Kidney (tissue), 14 donors: ENCODE data around the gene HTR3A. TPM values are rescaled to one million over a fixed set of nuclear protein-coding genes. Genes with fewer than 3 reads are reported as not detected.
"Not testable (repeated sequence)": the region's sequence is repeated elsewhere in the genome, so short reads cannot be mapped to it uniquely, and the experiment has no call there.

ENCODE experiments used
- DNase-seq, 5 donors: peaks; one replicate each; pipeline ENCODE4 v3.0.0-alpha.2; 2013 to 2020
- FAIRE-seq: peaks from 2 replicates; lab custom pipeline; 2012; peaks lifted over from hg19 to GRCh38; lab: Jason Lieb, UNC
- H3K27ac ChIP-seq, 2 donors: one replicate each; pipeline ENCODE4 v1.7.0; 2013; ENCODE audit warnings: low read depth in 2 of 2, low read length in 2 of 2, inconsistent platforms in 1 of 2
- H3K27me3 ChIP-seq: one replicate; pipeline ENCODE4 v1.7.1; 2013; ENCODE audit warnings: low read length, inconsistent platforms; ENCODE audit not compliant: control insufficient read depth, insufficient read depth
- H3K36me3 ChIP-seq, 3 donors: one replicate each; pipeline versions ENCODE4 v1.7.0 to v1.7.1; 2013; ENCODE audit warnings: low read length in 3 of 3, control low read depth in 1 of 3, inconsistent platforms in 1 of 3; ENCODE audit not compliant: insufficient read depth in 3 of 3, control insufficient read depth in 2 of 3
- H3K4me1 ChIP-seq, 3 donors: one replicate each; pipeline versions ENCODE4 v1.7.0 to v1.7.1; 2013; ENCODE audit warnings: low read length in 3 of 3, inconsistent platforms in 1 of 3, low read depth in 1 of 3; ENCODE audit not compliant: control insufficient read depth in 2 of 3, insufficient read depth in 2 of 3
- H3K4me3 ChIP-seq, 3 donors: one replicate each; pipeline versions ENCODE4 v1.7.0 to v1.8.1; 2013; ENCODE audit warnings: low read length in 3 of 3, control low read depth in 1 of 3, inconsistent platforms in 1 of 3
- H3K9ac ChIP-seq, 3 donors: one replicate each; pipeline versions ENCODE4 v1.7.0 to v1.7.1; 2013; ENCODE audit warnings: low read length in 3 of 3, control low read depth in 1 of 3, inconsistent platforms in 1 of 3
- H3K9me3 ChIP-seq, 3 donors: one replicate each; pipeline versions ENCODE4 v1.7.0 to v1.7.1; 2013; ENCODE audit warnings: low read length in 3 of 3, control low read depth in 1 of 3, inconsistent platforms in 1 of 3; ENCODE audit not compliant: control insufficient read depth in 2 of 3, insufficient read depth in 1 of 3
- intact Hi-C: fragments of 100-400 bp; cut with DNase I; formaldehyde crosslinking; loops from one replicate; pipeline ENCODE4 v1.11.1; 2022
- polyA plus RNA-seq: library from polyadenylated mRNA; stranded (reverse); fragments of 350-450 nt; fragmentation: Illumina TruSeq; extraction: RNeasy Lipid Tissue Mini Kit (QIAGEN cat#74804); gene quantifications from one replicate; pipeline ENCODE4 v1.2.3, GENCODE V29; 2014; ENCODE audit warnings: low read depth, low replicate concordance; ENCODE audit not compliant: insufficient read depth
- total RNA-seq: library from RNA; stranded (reverse); fragmentation: NEBNext Ultra II Directional; extraction: Animal tissue kit (Norgen Biotek cat#: 25700); gene quantifications from one replicate; pipeline ENCODE4 v1.2.1, GENCODE V29; 2021
- TF ChIP-seq, protein P1 (sequence below): IDR thresholded peaks from 3 replicates; pipeline ENCODE4 v1.5.1; 2012; ENCODE audit warnings: mild to moderate bottlenecking, moderate library complexity, borderline replicate concordance; ENCODE audit not compliant: insufficient read depth; ENCODE audit errors: extremely low read depth
- donor health status: control.
- donor health status: control.
- donor health status: control.
- donor health status: control.
- donor health status: control.
- donor health status: DM: yes; HTN: yes; CAD: no.
- donor health status: Normal renal cell carcinoma (clear cell type).

The HTR3A gene
- total and polyA plus RNA-seq, 2 donors from 2014 or later: 1.1 TPM; not detected in 1

DNA sequence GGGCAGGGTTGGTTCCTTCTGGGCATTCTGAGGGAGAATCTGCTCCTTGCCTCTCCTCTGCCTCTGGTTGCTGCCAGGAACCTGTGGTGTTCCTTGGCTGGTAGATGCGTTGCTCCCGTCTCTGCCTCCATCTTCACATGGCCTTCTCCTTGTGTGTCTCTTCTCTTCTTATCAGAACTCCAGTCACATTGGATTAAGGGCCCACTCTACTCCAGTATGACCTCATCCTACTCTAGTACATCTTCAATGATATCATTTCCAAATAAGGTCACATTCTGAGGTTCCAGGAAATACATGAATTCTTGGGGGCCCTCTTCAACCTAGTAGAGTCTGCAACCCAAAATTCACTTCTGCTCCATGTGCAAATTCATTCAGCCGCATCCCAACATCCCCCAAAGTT is 37.0 kb upstream of the HTR3A start:
- Histone ChIP-seq H3K9me3 (no peaks in the 10 kb centered on the region), H3K4me1 (no peaks in the 10 kb centered on the region), H3K27ac (no peak overlapping the region), H3K36me3 (no peaks in the 10 kb centered on the region), H3K4me3 (no peak overlapping the region), H3K9ac (no peak overlapping the region), H3K27me3 (no peaks in the 10 kb centered on the region)
- TF ChIP-seq, protein P1, sequence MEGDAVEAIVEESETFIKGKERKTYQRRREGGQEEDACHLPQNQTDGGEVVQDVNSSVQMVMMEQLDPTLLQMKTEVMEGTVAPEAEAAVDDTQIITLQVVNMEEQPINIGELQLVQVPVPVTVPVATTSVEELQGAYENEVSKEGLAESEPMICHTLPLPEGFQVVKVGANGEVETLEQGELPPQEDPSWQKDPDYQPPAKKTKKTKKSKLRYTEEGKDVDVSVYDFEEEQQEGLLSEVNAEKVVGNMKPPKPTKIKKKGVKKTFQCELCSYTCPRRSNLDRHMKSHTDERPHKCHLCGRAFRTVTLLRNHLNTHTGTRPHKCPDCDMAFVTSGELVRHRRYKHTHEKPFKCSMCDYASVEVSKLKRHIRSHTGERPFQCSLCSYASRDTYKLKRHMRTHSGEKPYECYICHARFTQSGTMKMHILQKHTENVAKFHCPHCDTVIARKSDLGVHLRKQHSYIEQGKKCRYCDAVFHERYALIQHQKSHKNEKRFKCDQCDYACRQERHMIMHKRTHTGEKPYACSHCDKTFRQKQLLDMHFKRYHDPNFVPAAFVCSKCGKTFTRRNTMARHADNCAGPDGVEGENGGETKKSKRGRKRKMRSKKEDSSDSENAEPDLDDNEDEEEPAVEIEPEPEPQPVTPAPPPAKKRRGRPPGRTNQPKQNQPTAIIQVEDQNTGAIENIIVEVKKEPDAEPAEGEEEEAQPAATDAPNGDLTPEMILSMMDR: no peak
- DNase-seq (no peak), FAIRE-seq (no peak)
- intact Hi-C loops: no loop called here

DNA sequence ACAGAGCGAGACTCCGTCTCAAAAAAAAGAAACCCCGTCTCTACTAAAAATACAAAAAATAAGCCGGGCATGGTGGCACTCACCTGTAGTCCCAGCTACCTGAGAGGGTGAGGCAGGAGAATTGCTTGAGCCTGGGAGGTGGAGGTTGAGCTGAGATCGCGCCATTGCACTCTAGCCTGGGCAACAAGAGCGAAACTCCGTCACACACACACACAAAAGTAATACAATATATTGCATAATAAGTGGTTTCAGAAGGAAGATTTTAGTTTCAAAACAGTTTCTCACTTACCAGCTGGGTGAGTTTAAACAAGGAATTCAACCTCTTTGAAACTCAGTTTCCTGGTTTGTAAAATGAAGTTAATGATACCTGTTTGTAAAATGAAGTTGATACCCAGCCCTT is 32.7 kb upstream of the HTR3A start:
- Histone ChIP-seq H3K36me3 (no peaks in the 10 kb centered on the region), H3K27me3 (no peaks in the 10 kb centered on the region), H3K9ac (no peak overlapping the region), H3K4me1 (no peaks in the 10 kb centered on the region), H3K4me3 (no peak overlapping the region), H3K9me3 (no peaks in the 10 kb centered on the region), H3K27ac (no peak overlapping the region)
- FAIRE-seq (no peak), DNase-seq (no peak)
- TF ChIP-seq, protein P1: no peak
- intact Hi-C loops: no loop called here

DNA sequence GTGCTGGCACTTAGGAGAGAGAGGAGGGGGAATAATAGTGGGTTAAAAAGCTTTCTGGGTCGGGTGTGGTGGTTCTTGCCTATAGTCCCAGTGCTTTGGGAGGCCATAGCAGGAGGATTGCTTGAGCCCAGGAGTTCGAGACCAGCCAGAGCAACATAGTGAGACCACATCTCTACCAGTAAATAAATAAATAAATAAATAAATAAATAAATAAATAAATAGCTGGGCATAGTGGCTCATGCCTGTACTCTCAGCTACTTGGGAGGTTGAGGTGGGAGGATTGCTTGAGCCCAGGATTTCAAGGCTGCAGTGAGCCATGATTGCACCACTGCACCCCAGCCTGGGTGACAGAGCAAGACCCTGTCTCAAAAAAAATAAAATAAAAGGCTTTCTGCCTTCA is 28.7 kb upstream of the HTR3A start:
- H3K27me3 ChIP-seq, intact Hi-C loops, H3K9me3 ChIP-seq, FAIRE-seq, H3K27ac ChIP-seq, H3K4me3 ChIP-seq, H3K4me1 ChIP-seq, H3K9ac ChIP-seq, H3K36me3 ChIP-seq, DNase-seq: not testable (repeated sequence)

DNA sequence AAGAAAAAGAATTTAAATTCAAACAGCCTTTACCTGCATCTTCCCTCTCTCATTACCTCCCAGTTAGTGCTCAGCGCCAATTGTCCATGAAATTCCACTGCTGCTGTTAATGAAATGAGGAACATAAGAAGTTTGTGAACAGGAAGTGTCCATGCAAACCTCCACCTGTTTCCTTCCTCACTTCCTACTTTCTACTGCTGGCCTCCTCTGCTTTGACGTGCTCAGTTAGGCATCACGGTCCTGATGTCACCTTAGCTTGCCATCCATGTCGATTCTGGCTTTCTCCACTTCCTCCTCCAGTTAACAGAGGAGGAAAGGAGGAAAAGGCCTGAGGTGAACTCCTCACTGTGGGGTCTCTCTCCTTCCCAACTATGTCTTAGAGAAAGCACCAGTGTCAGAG is 26.9 kb upstream of the HTR3A start:
- TF ChIP-seq, protein P1: no peak
- Histone ChIP-seq H3K4me3 (no peak overlapping the region), H3K9ac (no peak overlapping the region), H3K36me3 (no peaks in the 10 kb centered on the region), H3K9me3 (no peaks in the 10 kb centered on the region), H3K27ac (no peak overlapping the region), H3K27me3 (peaks cover 3% of the 10 kb centered on the region), H3K4me1 (no peaks in the 10 kb centered on the region)
- intact Hi-C loops: no loop called here
- DNase-seq (peak in 2 of 5 donors; percentile 15 to 37), FAIRE-seq (no peak)
